Smooth muscle cell of the brain vasculature (primary cell): ENCODE measurements around the gene SFMBT2.
"Not testable (repeated sequence)": the region's sequence is repeated elsewhere in the genome, so short reads cannot be mapped to it uniquely, and the experiment has no call there.

Experiments
- DNase-seq: peaks from one replicate; pipeline ENCODE4 v3.0.0-alpha.2; 2012; ENCODE audit warnings: low read depth, low spot score

Gene SFMBT2

DNA sequence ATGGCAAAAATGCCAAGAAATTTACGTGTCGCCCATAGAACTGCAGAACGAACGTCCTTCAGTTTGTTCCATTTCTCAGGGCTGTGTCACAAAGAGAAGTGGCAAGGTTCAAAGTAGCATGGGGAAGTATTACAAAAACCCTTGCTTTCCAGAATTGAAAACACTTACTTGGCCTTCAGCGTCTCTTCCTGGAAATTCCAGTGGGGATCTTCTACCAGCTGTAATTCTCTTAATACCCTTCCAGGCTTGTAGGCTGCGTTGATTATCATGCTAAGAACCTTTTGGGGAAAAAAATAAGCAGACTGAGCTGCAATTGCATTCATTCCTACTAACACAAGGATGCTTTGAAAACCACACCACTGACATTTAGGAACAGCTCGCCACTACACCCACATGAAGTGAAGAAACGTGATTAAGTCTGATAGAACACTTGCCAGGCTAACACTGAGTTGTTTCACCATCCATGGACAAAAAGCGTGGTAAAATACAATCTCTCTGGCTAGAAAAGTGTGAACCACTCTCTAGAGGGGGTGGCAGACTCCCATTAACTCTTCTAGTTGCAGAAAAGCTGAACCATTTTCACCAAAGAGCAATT lies 222.3 kb downstream of the SFMBT2 start:
- DNase-seq, result no peak

DNA sequence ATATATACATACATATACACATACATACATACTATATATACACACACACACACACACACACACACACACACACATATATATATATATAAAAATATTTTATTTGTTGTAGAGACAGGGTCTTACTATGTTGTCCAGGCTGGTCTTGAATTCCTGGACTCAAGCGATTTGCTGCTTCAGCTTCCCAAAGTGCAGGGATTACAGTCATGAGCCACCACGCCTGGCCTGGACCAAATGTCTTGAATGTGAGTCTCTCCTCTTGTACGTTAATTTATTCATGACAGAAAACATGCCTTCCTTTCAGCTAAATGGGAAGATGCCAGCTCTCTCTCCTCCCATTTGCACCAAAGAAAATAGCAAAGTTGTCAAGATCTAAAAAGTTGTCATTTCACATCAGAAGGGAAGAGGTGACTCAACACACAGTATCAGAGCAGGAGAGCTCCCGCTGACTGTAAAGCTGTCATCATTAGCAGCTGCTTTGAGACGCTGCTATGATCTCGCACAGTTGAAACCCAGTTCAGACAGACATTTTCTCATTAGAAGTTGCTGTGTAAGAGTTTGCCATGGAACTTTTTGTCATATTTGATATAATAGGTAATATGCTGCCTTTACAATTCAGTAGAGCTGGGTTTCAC lies 224.3 kb downstream of the SFMBT2 start:
- DNase-seq, result no peak

DNA sequence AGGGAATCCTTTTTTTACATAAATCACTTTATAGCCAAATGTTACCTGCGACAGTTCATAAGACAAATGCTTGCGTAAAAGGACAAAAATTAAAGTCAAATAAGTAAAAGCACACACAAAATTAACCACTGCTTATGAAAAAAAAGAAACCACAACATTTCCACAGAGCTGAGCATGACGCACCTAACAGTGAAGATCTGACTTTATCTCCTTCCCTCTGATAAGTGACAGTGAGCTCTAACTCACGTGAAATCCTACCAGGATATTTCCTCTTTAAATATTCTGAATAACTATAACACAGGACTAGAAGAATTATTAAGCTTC lies 225.5 kb downstream of the SFMBT2 start:
- no peak for DNase-seq

DNA sequence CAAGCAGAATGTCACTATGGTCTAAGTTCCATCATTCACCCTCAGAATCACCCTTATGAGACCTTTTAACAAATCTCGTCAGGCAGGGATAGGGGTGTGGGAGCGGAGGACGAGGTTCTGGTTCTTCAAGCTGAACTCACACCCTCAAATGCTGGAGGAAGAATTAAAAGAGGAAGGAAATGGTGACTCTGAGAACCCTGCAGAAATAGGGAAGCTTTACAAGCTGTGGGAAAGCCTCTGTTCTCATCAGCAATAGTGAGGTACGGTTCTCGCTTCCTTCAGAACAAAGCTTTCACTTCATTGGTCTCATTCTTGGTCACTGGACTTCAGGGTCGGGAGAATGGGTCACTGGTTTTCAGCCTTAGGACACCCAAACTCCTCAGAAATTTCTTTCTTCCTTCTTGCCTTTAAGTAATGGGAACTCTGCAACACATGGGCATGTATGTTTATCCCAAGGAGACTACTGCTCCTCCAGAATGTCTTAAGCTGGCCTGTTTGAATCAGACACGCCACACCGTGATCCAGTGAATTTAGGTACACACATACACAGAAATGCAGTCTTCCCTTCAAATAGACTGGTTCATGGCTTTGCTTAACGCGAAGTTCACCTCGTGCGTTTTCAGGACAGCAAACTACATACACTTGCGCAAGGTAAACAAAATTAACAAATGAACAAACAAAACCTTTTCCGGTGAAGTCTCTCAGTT lies 226.0 kb downstream of the SFMBT2 start:
- no peak for DNase-seq

DNA sequence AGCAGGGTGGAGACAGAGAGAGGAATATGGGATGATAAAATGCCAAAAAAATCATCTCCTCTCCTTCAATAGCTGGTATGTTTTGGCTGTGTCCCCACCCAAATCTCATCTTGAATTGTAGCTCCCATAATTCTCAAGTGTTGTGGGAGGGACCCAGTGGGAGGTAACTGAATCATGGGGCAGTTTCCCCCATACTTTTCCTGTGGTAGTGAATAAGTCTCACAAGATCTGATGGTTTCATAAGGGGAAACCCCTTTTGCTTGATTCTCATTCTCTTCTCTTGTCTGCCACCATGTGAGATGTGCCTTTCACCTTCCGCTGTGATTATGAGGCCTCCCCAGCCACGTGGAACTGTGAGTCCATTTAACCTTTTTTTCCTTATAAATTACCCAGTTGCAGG lies 226.7 kb downstream of the SFMBT2 start:
- not testable (repeated sequence) for DNase-seq

DNA sequence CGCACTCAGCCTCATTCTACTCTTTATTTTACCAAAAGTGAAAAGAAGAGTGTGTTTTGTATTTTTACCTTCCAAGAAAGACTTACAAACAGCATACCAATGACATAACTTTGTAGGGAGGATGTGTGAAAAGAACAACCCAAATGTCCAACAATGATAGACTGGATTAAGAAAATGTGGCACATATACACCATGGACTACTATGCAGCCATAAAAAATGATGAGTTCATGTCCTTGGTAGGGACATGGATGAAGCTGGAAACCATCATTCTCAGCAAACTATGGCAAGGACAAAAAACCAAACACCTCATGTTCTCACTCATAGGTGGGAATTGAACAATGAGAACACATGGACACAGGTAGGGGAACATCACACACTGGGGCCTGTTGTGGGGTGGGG lies 228.5 kb downstream of the SFMBT2 start:
- DNase-seq, result not testable (repeated sequence)

DNA sequence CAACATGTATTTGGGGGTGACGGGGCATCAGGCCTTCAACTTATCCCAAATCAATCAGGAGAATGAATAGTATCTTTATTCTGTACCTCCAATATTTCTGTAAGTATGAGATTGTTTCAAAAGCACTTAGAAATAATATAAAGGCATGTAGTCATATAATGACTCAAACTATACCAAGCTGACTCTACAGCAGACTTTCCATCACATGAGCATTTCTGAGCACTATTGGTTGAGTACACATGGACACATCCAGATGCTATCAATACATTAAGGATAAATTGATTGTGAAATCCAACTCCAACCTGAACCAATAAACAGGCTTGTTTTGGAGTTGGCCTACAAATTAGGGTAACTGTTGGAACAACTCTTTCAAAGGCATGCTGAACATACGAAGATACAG lies 229.4 kb downstream of the SFMBT2 start:
- DNase-seq, result no peak

DNA sequence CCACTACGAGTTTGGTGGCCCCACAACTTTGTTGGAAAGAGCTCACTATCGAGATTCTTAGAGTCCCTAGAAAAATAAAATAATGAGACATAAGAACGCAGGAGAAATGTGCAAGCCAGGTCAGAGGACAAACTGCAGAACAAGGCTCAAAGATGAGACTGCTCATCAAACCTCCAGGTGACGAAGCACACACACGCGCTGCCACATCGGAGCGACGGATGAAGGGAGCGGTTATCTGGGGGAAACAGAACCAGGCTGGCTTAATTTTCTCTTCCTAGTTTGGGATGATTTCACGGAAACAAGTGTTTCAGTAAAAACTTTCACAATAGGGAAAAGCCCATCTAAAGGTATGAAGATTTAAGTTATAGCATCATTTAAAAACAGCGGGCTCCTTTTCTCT lies 231.3 kb downstream of the SFMBT2 start:
- no peak for DNase-seq

DNA sequence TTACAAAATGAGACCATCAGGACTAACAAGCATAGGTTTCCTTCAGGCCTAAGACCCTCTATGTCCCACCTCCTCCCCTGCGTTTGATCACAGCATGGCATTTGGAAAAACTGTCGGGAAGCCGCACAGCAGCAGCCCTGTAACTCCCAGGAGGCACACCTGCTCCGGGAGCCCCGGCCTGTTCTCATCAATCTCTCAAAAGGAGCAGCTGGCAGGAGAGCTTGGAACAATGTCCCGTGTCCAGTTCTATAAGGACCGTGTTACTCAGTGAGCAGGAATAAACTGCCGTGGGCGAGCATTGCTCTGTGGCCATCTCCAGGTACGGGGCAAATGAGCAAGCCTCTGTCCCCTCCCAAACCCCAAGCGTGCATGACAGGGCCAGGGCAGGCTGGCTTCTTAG lies 236.9 kb downstream of the SFMBT2 start:
- DNase-seq, result no peak

DNA sequence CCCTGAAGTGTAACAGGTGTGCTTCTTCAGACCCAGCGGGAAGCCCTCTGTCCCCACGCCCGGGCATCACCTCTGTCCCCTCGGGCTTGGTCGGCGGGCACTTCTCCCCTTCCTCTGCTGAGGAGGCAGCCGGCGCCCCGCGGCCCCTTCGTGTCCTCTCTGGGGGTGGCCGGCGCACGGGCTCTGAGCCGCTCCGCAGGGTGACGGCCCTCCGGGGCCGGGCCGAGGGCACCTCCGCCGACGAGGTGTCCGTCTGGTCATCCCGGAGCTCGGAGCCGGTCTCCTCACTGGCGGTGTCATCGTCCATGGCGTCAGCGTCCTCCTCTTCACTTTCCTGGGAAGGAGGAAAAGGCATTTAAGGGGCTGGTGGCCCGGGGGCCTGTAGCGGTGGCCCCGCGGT lies 239.0 kb downstream of the SFMBT2 start:
- DNase-seq, result no peak

DNA sequence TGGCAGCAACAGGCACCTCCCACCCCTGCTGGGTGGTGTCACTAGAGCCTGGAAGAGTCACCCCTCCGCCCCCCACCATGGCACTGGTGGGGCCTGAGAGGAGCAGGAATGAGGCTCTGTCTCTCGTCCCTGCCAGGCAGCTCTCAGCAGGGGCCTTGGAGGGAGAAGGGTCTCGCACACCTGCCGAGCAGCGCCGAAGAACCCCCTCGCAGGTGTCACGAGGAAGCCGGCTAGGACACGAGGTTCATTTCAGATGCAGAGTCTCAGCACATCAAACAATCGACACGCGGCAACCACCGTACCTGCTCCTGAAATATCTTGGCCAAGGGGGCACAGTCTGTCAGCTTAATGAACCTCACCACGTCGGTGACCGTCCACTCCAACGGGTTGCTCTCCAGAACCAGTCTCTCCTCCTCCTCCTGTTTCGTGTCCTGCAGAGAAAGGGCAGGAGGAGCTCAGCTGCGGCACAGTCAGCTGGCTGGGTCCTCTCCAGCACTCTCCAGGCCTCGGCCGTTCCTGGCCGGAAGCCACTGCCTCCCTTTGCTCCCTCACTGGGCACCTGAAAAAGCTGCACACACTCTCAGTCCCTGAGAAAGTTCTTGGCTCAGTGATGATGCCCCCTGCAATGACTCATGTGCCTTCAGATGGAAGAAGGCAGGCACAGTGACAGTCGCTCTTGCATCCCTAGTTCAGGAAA lies 240.1 kb downstream of the SFMBT2 start:
- no peak for DNase-seq

DNA sequence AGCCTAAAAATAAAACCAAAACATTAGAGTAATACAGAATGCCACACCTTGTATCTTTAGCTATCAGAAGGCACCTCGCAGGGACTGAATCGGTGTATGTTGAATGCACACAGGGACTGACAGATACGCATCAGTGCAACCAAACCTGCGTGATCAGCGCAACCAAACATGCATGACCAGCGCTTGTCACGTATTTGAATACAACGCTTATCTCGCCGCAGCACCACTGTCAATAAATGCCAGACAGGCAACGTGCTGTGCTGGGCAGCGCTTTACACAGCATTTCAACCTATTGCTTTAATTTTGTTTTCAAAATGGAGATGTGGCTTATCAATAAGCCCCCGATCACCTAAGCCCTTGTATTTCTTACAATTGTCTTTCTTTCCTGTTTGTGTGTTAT lies 242.4 kb downstream of the SFMBT2 start:
- DNase-seq, result no peak

DNA sequence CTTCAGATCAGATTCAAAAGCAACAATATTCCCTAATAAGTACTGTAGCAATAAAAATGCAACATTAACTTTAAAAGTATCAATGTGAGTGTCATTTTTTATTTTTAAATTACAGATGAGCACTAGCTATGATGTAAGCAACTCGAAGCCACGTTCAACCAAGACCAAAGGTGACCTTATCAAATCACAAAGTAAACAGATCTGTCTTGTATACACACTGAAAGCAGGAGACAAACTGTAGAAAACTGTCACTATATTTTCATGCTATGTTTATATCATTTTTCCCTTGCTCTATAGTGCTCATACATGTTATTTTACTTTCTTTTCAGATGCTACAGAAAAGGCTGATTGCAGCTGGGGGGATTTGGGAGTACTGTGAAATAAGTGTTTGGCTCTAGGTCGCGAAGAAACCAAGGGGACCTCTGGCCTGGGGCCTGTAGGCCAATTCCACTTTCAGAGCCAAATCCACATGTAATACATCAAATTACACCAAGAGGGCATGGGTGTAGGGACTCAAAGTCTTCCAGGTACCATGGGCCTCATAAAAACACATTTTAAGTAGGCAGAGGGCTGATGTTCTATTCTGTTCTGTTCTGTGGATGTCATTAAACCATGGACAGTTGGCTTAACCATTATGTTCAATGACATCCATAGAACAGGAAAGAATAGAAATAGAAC lies 245.2 kb downstream of the SFMBT2 start:
- no peak for DNase-seq

DNA sequence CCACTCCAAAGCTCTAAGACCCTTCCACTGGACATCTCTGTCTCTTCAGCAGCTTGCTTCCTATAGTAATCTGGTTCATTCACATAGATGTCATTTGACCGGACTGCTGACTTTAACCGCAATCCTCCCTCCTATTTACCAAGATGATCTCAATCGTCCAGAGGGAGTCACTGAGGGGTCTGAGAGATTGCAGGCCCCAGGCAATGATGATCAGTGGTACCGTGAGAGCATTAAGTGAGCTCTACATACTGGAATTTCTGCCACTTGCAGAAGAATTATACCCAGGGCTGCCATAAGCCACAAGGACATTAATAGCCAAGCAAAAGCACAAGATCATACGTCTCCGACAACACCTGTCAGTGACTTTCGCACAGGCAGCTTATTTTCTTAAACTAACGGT lies 245.9 kb downstream of the SFMBT2 start:
- DNase-seq, result no peak

DNA sequence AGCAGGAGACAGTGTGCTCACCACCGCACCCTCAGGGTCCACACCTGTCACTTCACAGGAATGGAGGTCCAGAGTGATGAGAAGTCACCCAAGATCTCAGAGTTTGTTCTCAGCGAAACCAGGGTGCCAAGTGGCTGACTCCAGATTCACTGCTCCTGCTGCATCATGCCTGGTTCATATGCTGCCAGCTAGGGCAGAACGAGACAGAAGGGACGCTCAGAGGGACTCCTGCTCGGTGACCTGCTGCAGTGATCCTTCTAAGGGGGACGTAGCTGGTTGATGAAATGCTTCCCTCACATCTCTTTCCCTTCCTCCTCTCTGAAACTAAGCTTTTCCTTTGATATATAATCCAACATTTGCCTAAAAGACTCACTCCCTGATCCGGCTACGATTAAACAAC lies 248.5 kb downstream of the SFMBT2 start:
- DNase-seq, result no peak

DNA sequence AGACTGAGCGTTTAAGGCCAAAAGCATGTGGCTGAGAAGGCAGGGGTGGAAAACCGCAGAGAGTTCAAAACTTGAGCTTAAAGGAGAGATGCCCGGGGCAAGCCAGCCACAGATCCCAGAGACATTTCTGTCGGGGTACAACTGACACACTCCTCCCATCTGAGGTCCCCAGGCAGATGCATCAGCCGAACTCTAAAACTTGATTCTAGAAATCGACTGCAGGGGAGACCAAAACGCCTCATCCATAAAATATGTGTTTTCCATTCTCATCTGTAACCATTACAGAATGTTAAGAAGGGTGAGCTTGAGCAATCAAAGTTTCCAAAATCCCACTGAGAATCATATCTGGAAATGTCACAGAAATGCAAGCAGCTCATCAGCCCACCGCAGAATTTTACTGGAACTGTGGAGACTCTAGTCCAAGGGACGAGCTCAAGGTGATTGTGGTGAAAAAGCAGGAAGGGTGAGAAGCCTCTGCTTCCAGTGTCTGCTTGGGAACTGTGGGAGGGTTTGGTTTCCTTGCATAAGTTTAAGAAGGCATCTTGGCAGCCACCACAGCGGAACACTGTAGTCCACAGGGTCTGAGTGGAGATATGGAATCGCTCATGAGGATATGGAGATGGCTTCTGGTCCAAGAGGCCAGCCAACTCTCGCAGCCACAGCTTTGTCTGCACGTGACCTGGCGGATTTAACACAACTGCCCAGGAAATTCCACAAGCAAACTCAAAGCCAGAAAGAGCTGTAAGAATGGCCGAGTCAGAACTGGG lies 249.2 kb downstream of the SFMBT2 start:
- no peak for DNase-seq

DNA sequence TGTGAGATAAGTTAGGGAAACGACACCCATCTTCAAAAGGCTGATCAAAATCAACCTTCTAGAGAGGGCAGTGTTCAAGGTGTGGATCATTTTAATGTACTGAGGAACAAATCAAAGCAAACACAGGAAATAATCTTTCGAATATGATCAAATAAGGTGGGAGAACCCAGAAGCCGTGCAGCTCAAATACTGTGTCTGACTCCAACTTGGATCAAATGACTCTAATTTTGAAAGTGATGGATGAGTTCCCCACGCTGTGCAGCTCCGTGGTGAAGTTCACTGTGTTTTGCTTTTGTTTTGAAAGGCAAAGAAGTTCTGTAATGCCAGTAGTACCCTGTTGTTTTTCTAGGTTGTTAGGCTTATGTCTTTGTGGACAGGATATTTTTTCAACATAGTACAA lies 250.9 kb downstream of the SFMBT2 start:
- no peak for DNase-seq

DNA sequence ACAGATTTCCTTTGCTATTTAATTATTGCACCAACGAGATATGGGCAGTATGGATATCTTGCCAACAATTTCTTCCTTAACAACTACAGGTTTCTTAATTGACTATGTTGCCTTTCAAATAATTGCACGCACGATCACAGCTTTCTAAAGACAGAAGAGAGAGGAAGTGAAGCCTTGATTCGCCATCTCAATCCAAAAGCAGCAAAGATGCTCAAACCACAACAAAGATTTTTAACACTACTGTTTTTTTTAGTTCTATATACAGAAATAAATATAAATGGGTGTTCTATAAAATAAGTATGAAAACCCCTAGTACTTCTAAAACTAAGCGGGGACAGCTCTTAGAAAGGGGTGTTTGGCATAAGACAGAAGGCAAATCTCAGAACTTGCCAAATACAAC lies 251.3 kb downstream of the SFMBT2 start:
- no peak for DNase-seq

DNA sequence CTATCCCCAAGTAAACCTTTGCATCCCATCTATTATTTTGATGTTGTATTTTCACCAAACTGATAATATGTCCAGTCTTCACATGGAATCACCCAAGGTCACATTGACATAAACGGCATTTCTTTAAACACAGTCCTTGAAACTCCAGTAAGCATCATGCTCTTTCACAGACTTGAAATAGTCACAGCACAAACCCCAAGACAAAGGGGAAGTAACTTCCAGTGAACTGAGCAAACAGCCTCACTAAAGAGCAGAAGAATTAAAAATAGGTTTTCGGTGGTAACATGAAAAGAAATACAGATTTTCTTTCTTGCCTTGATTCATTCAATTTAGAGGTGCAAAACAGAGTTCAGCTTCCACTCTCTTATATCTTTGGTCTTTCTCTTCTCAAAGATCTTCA lies 253.7 kb downstream of the SFMBT2 start:
- DNase-seq, result no peak

DNA sequence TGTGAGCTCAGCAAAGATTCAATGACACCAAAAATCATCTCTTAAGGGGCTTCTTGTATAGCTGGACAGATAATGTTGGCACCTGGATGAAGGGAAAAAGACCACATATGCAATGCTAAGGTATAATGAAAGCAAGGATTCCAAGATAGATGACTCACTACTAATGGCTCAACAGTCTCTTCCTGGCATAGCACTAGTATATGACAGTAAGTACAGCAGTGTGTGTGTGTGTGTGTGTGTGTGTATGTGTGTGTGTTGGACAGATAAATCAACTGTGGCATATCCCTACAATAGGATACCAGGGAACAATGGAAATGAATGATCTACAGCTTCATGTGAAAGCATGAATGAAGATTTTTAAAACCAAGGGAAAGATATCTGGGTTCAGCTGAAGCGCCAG lies 257.1 kb downstream of the SFMBT2 start:
- DNase-seq, result no peak

DNA sequence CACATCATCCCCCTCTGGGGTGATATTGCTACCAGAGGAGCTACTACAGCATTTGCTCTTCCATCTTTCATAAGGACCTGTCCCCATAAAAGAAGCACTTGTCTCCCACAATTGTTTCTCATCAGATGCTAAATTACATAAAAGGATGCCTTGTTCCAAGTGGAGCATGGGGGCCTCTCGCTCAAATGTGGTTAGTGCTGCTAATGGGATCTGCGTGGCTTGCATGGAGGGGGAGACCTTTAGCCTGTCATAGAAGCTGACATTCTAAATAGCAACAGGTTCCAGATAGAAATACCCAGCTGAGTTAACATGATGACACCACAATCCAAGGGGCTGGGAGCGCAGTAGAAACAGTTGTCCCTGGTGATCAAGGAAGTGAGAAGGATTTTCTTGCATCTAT lies 257.9 kb downstream of the SFMBT2 start:
- no peak for DNase-seq

DNA sequence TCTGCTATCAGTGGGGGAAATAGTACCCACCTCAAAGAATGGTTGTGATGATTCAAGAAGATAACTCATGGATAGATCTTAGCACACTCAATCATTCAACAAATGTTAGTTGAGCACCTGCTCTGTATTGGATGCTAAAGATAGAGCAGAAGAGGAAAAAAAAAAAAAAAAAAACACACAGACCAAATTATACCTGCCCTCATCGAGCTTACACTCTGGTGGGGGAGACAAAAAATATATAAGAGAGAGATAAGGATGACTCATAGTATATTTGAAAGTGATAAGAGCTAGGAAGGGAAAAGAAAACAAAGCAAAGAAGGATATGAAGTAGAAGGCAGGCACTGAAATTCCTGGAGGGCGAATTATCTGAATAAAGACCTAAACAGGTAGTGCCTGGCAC lies 258.5 kb downstream of the SFMBT2 start:
- DNase-seq, result no peak
